SIG-M5 treated with dmso at 0.1 percent for 504 hours (cell line): ENCODE measurements around the gene XPC.
"Not testable (repeated sequence)": the region's sequence is repeated elsewhere in the genome, so short reads cannot be mapped to it uniquely, and the experiment has no call there.

Experiments used
- DNase-seq: peaks from one replicate; lab custom pipeline; 2025; ENCODE audit not compliant: unreplicated experiment; lab: John Stamatoyannopoulos, UW

Gene XPC

GRCh38 chr3:14178247-14179113 is at the start of gene XPC, which contains the start of gene LSM3:
Gene XPC (minus strand): TSS chr3:14178601. CDS start chr3:14178568, 33 bp downstream.
Gene LSM3 (plus strand): TSS chr3:14178817. CDS start chr3:14178861, 44 bp downstream.
- peak; percentile 99 for DNase-seq

- peak; percentile 64 for DNase-seq
Observed at GRCh38 chr3:14227856-14228255, 49.5 kb upstream of the XPC start.

- DNase-seq = not testable (repeated sequence)
Observed at GRCh38 chr3:14226351-14226750, 48.0 kb upstream of the XPC start.

- DNase-seq = peak; percentile 19
Observed at GRCh38 chr3:14225421-14225820, 47.0 kb upstream of the XPC start.

- DNase-seq = no peak
Observed at GRCh38 chr3:14224895-14225294, 46.5 kb upstream of the XPC start.

GRCh38 chr3:14223595-14223994 is 45.2 kb upstream of the XPC start:
- DNase-seq = peak; percentile 50

DNA sequence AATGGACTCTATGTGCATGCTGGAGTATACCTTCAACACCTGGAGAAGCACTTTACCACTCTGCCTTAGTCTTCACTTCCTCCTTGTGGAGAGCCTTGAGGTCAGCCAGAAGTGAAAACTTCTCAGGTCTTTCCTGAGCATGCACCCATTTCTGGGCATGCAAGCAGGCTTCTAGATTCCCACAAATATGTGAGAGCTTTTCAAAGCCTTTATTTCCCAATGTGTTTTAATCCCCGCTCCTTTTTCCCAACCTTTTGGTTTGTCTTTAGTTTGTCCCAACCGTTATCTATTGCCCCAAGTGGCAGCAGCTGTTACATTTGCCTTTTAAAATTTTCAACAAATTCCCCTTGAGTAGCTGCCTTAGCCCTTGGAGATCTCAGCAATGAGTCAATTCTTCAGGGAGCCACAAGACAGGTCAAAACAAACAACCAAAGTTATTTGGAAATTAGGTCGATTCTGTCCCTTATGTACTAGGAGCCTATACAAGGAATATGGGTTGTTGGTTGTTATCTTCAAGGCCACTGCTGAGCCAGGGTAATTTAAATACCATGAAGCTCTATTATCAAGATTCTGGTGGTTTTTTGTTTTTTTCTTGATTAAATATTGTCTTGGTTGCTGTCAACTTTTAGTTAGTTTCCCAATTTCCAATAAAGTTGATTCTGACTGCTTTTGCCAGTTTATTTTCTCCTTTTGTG is 44.6 kb upstream of the XPC start:
- no peak for DNase-seq

GRCh38 chr3:14222457-14222856 is 44.1 kb upstream of the XPC start:
- no peak for DNase-seq

DNA sequence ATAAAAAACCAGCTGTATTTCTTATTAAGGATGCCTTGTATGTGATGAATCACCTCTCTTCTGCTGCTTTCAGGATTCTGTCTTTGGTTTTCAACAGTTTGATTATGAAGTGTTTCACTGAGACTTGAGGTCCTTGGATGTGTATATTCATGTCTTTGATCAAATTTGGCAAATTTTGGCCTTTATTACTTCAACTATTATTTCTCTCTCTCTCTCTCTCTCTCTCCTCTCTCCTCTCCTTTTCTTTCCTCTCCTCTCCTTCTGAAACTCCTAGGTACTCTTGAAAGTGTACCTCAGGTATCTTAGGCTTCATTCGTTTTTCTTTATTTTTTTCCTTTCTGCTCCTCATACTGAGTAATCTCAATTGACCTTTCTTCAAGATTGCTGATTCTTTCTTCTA is 43.5 kb upstream of the XPC start:
- DNase-seq = no peak

GRCh38 chr3:14220933-14221332 is 42.5 kb upstream of the XPC start:
- no peak for DNase-seq

- no peak for DNase-seq
Observed at GRCh38 chr3:14218355-14218754, 40.0 kb upstream of the XPC start.

DNA sequence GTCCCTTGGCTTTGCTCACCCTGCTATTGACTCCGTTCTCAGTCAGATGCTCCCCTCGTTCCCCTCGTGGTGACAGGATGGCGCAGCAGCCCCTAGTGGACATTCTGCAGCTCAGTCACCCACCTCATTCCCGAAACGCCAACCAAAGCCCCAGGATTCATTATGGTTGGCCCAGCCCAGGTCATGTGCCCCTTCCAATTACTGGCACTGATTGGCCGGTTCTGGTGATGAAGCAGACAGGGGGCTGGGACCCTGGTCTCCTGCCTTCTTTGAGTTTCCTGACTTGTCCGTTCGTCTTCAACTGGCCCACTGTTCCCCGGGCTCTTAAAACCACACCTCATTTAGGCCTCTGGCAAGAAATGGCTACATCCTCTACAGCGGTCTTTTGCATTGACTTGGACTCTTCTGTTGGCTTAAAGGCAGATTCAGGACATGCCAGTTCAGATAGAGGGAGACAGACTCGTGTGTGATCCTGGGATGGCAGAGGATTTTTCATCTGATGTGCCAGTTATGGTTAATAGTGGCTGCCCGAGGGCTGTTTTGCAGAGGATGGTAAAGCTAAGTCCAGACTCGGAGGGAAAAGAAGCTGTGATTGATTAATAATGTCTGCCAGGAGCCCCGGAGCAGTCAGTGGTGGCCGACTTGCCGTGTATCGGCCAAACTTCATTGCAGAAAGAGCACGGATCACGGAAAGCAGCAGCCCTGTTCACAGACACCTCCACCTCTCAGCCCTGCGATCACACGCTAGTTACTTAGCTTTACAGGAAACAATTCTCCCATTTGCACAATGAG is 38.1 kb upstream of the XPC start:
- no peak for DNase-seq

DNA sequence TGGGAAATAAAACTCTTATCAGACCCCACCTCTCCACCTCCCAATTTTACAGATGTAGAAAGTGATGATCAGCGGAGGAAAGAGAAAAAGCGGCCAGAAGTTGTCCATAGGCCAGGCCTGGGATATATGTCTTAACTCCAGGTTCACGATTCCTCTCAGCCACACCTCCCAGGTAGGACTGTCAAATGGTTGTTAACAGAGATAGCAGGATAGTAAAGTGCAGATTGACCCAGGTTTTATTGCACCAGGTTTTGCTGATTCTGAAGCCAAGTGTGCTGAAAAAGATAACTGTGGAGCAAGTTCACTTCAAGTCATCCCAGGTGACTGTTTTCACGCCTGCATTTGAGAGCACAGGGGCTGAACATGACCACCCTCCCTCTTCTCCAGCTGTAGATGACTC is 36.4 kb upstream of the XPC start:
- no peak for DNase-seq

GRCh38 chr3:14213066-14213774 is 34.8 kb upstream of the XPC start:
- DNase-seq = no peak

DNA sequence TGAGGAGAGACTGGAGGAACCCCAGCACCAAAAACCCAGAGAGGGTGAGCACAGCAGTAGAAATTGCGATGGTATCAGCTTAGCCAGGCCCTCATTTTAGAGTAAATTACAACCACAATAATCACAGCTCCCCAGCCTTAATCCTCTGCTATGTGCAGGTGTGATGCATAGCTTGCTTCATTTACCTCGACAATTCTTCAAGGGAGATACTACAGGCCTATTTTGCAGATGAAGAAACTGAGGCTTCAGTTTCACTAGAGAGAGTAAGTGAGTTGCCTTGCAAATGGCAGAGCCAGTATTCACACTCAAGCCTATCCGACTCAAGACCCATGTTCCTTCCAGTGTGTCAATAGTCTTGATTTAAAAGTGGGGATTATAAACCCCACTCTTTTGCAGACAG is 33.6 kb upstream of the XPC start:
- no peak for DNase-seq

DNA sequence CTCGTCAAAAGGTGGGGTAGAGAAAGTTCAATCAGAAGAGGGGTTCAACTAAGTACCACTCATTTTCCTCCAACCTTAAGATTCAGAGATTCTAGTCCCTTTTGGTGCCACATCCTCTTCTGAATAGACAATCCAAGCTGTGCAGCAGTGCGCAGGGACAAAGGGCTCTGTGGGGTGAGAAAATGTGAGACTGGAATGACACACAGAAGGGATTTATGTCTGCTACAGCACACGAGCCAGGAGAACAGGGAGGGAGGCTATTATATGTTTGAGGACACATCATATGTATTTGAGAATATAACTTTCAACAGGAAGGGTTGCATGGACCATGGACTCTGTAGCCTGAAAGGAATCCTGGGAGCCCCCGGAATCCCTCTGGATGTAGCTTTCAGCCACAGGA is 33.2 kb upstream of the XPC start:
- no peak for DNase-seq

- DNase-seq = no peak
Observed at GRCh38 chr3:14210843-14211594, 32.6 kb upstream of the XPC start.

DNA sequence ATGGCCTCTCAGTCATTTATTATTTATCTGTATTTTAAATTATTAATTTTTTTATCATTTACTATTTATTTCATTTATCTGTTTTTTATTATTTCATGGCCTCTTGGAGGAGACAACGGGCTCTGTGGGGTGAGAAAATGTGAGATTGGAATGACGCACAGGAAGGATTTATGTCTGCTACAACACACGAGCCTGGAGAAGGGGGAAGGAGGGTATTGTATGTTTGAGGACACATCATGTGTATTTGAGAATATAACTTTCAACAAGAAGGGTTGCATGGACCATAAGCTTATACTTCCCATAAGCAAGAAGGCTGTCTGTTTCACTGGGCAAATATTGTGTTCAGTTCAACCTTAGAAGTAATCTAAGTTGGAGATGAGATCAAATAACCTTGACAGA is 31.9 kb upstream of the XPC start:
- DNase-seq = no peak

- no peak for DNase-seq
Observed at GRCh38 chr3:14209581-14210289, 31.3 kb upstream of the XPC start.
